ENCODE results near the gene ATG2A. TPM values are rescaled to one million over a fixed set of nuclear protein-coding genes. Genes with fewer than 3 reads are reported as not detected.

ATG2A gene
- total RNA-seq, 1 experiment from 2014 or later = 24.7 TPM

DNA sequence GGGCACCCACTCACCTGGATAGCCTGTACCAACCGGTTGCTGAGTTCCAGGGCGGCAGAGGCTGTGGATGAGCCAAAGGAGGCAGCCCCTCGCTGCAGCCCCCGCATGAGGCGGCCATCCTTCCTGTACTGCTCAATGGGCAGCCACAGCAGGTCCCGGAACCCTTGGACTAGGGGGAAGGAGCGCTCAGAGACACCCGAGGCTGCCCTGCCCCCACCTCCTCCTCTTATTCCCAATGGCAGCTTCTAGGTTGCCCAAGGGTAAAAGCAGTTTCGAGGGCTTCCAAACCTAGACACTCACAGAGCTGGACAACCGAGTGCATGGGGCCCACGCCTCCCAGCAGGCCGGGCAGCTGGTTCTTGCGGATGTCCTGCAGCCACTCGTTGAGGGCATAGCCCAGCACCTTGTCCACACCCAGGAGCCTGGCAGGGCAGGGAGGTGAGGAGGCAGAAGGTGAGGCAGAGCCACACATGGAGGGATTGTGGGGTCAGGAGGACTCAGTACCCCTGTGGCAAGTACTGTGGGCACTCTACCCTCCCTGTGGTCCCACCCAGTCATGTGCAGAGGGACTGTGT lies 20.5 kb downstream of the ATG2A start:
- ATAC-seq = no peak
- no peak overlapping the region for H3K9ac ChIP-seq (ENCODE audit: low read length)
- no peak for TF ChIP-seq SIN3A (IDR thresholded peaks at IDR 0.05; ENCODE audit: low read depth)
- no peak for TF ChIP-seq SP1 (IDR thresholded peaks at IDR 0.05; ENCODE audit: low read depth)
- TF ChIP-seq ZBTB33 (IDR thresholded peaks at IDR 0.05; ENCODE audit: extremely low read depth, insufficient replicate concordance, low read length) = no peak
- no peak for TF ChIP-seq FOSL1 (IDR thresholded peaks at IDR 0.05; ENCODE audit: low read depth)
- TF ChIP-seq ZFX (IDR thresholded peaks at IDR 0.05) = no peak
- TF ChIP-seq ZNF274 (IDR thresholded peaks at IDR 0.05; ENCODE audit: low read depth, low read length) = no peak
- RAD21 ChIA-PET (ENCODE audit: low non-redundant PET in 1 of 2, low total read pairs in 2 of 2, uncharacterized antibody in 2 of 2, unreplicated experiment in 2 of 2) = interaction anchor here in 1 of 2 experiments (0.6 kb wide), 1 partner anchor 109 kb away, joined by 4 read pairs; no protein-coding TSS in a partner anchor
- H3K27ac ChIP-seq (ENCODE audit: low read depth, low read length) = no peak overlapping the region
- intact Hi-C loops (cut with micrococcal nuclease) = no loop called here
- no peaks in the 10 kb centered on the region for H3K27me3 ChIP-seq (ENCODE audit: insufficient read depth, low read length)
- H3K36me3 ChIP-seq (ENCODE audit: control insufficient read depth in 1 of 2, insufficient read depth in 2 of 2, low read length in 2 of 2) = no peaks in the 10 kb centered on the region
- peaks cover 0 to 22% of the 10 kb centered on the region in 2 experiments; a peak in 2 of 4 replicates for H3K4me1 ChIP-seq (ENCODE audit: control insufficient read depth in 1 of 2, insufficient read depth in 2 of 2, low read length in 2 of 2)
- no peak for DNase-seq (ENCODE audit: low read depth, low spot score)
- BruUV-seq (replicated peaks) = no TSS peak
- H3K9me3 ChIP-seq (ENCODE audit: control insufficient read depth in 1 of 2, insufficient read depth in 1 of 2, low read depth in 1 of 2, low read length in 2 of 2) = no peaks in the 10 kb centered on the region
- H3K4me3 ChIP-seq (replicated peaks in 1 of 2; ENCODE audit: low read depth in 1 of 2, low read length in 2 of 2) = no peak overlapping the region
- CTCF ChIA-PET = interaction anchor here (1.3 to 10.8 kb wide), 2 partner anchors 48 to 118 kb away, joined by 4 to 112 read pairs; partner anchors contain the start of gene ARL2
- H3K79me2 ChIP-seq (ENCODE audit: insufficient read depth, low read length) = no peaks in the 10 kb centered on the region
- POLR2A ChIA-PET = no interaction called here
- H3K9me2 ChIP-seq (ENCODE audit: insufficient read depth) = no peaks in the 10 kb centered on the region
- H2AFZ ChIP-seq (ENCODE audit: low read depth, low read length, poor library complexity, severe bottlenecking) = no peak overlapping the region
- no peak overlapping the region for H3K4me2 ChIP-seq (ENCODE audit: low read length)
- no peaks in the 10 kb centered on the region for H4K20me1 ChIP-seq (ENCODE audit: insufficient read depth)

All from HCT116 (cell line).